ENCODE data around the gene WDR18. TPM values are rescaled to one million over a fixed set of nuclear protein-coding genes. Genes with fewer than 3 reads are reported as not detected.

Gene WDR18
- total RNA-seq, 4 donors from 2014 or later = 25.0 to 52.6 (median 42.2) TPM

GRCh38 chr19:1014161-1015060 is 30.3 kb downstream of the WDR18 start:
- DNase-seq (ENCODE audit: low spot score in 2 of 2) = no peak
- no peaks in the 10 kb centered on the region for H3K27me3 ChIP-seq
- H3K27ac ChIP-seq = no peak overlapping the region
- H3K9me3 ChIP-seq = no peaks in the 10 kb centered on the region
- no peak overlapping the region for H3K4me3 ChIP-seq
- peaks cover 51% of the 10 kb centered on the region for H3K36me3 ChIP-seq
- 76% methylated on average over 34 of the region's 49 CpGs for WGBS
- peaks cover 49% of the 10 kb centered on the region for H3K4me1 ChIP-seq
- no peak for TF ChIP-seq POLR2AphosphoS5 (IDR thresholded peaks at IDR 0.05)
- no peak for TF ChIP-seq CTCF (IDR thresholded peaks at IDR 0.05)

GRCh38 chr19:1015061-1015781 is 31.1 kb downstream of the WDR18 start:
- no peak overlapping the region for H3K4me3 ChIP-seq
- 43% methylated on average over 10 of the region's 29 CpGs for WGBS
- peaks cover 43% of the 10 kb centered on the region for H3K36me3 ChIP-seq
- TF ChIP-seq CTCF (IDR thresholded peaks at IDR 0.05) = no peak
- TF ChIP-seq POLR2AphosphoS5 (IDR thresholded peaks at IDR 0.05) = no peak
- TF ChIP-seq POLR2A (IDR thresholded peaks at IDR 0.05) = no peak
- TF ChIP-seq EP300 (IDR thresholded peaks at IDR 0.05) = no peak
- no peaks in the 10 kb centered on the region for H3K27me3 ChIP-seq
- no peak overlapping the region for H3K27ac ChIP-seq
- DNase-seq (ENCODE audit: low spot score in 2 of 2) = no peak
- no peaks in the 10 kb centered on the region for H3K9me3 ChIP-seq
- H3K4me1 ChIP-seq = peaks cover 57% of the 10 kb centered on the region

GRCh38 chr19:1015782-1016646 is 31.9 kb downstream of the WDR18 start:
- H3K27me3 ChIP-seq = no peaks in the 10 kb centered on the region
- WGBS = 52% methylated on average over 9 of the region's 31 CpGs
- DNase-seq (ENCODE audit: low spot score in 2 of 2) = no peak
- no peak for TF ChIP-seq POLR2A (IDR thresholded peaks at IDR 0.05)
- TF ChIP-seq CTCF (IDR thresholded peaks at IDR 0.05) = no peak
- no peak for TF ChIP-seq EP300 (IDR thresholded peaks at IDR 0.05)
- TF ChIP-seq POLR2AphosphoS5 (IDR thresholded peaks at IDR 0.05) = no peak
- peaks cover 35% of the 10 kb centered on the region for H3K36me3 ChIP-seq
- H3K27ac ChIP-seq = peak overlapping the region; percentile 16
- H3K4me3 ChIP-seq = peak overlapping the region; percentile 25
- H3K4me1 ChIP-seq = peaks cover 59% of the 10 kb centered on the region
- no peaks in the 10 kb centered on the region for H3K9me3 ChIP-seq

GRCh38 chr19:1016647-1017114 is 32.5 kb downstream of the WDR18 start:
- Histone ChIP-seq H3K27me3 (no peaks in the 10 kb centered on the region), H3K27ac (peak overlapping the region; percentile 16), H3K4me1 (peaks cover 61% of the 10 kb centered on the region), H3K9me3 (no peaks in the 10 kb centered on the region), H3K4me3 (peak overlapping the region; percentile 25), H3K36me3 (peaks cover 29% of the 10 kb centered on the region)
- 52% methylated on average over 7 of the region's 12 CpGs for WGBS
- no peak for DNase-seq (ENCODE audit: low spot score in 2 of 2)
- no peak for TF ChIP-seq POLR2A (IDR thresholded peaks at IDR 0.05)
- TF ChIP-seq CTCF (IDR thresholded peaks at IDR 0.05) = no peak
- no peak for TF ChIP-seq EP300 (IDR thresholded peaks at IDR 0.05)
- TF ChIP-seq POLR2AphosphoS5 (IDR thresholded peaks at IDR 0.05) = no peak
